Stimulated activated naive CD8-positive, alpha-beta T cell treated with anti-CD3 and anti-CD28 coated beads, Interleukin-15, Interleukin-2, amounts not matched to agents 100 ng/mL and 50 ng/mL, for 24 hours (primary cell): ENCODE measurements around the gene UBA6.
"Not testable (repeated sequence)": the region's sequence is repeated elsewhere in the genome, so short reads cannot be mapped to it uniquely, and the experiment has no call there.

Source experiments
- H3K27ac Mint-ChIP-seq: one replicate; pipeline ENCODE4 v1.8.0; 2021; ENCODE audit warnings: mild to moderate bottlenecking, mixed read lengths
- H3K27me3 Mint-ChIP-seq: one replicate; pipeline ENCODE4 v1.8.0; 2021; ENCODE audit warnings: mixed read lengths
- H3K36me3 Mint-ChIP-seq: one replicate; pipeline ENCODE4 v1.8.0; 2021; ENCODE audit warnings: low read depth, mixed read lengths
- H3K4me1 Mint-ChIP-seq: one replicate; pipeline ENCODE4 v1.8.0; 2021; ENCODE audit warnings: low read depth, mixed read lengths
- H3K4me3 Mint-ChIP-seq: one replicate; pipeline ENCODE4 v1.8.0; 2021; ENCODE audit warnings: mild to moderate bottlenecking, mixed read lengths
- H3K9me3 Mint-ChIP-seq: one replicate; pipeline ENCODE4 v1.8.0; 2021; ENCODE audit warnings: mixed read lengths

Gene UBA6

GRCh38 chr4:67721770-67722597 is 21.0 kb upstream of the UBA6 start:
- Mint-ChIP-seq H3K27ac (no peak overlapping the region), H3K4me1 (peaks cover 7% of the 10 kb centered on the region), H3K9me3 (no peaks in the 10 kb centered on the region), H3K27me3 (no peaks in the 10 kb centered on the region), H3K4me3 (no peak overlapping the region), H3K36me3 (peaks cover 17% of the 10 kb centered on the region)

- H3K4me1 Mint-ChIP-seq: peaks cover 3% of the 10 kb centered on the region
- H3K27ac Mint-ChIP-seq: no peak overlapping the region
- peaks cover 23% of the 10 kb centered on the region for H3K36me3 Mint-ChIP-seq
- no peak overlapping the region for H3K4me3 Mint-ChIP-seq
- no peaks in the 10 kb centered on the region for H3K27me3 Mint-ChIP-seq
- H3K9me3 Mint-ChIP-seq: no peaks in the 10 kb centered on the region
Observed at GRCh38 chr4:67721315-67721769, 20.4 kb upstream of the UBA6 start.

- H3K4me1 Mint-ChIP-seq: no peaks in the 10 kb centered on the region
- H3K27me3 Mint-ChIP-seq: no peaks in the 10 kb centered on the region
- no peak overlapping the region for H3K27ac Mint-ChIP-seq
- no peak overlapping the region for H3K4me3 Mint-ChIP-seq
- no peaks in the 10 kb centered on the region for H3K9me3 Mint-ChIP-seq
- peaks cover 27% of the 10 kb centered on the region for H3K36me3 Mint-ChIP-seq
Observed at GRCh38 chr4:67719953-67720617, 19.1 kb upstream of the UBA6 start.

- Mint-ChIP-seq H3K36me3 (peaks cover 37% of the 10 kb centered on the region), H3K27ac (no peak overlapping the region), H3K27me3 (no peaks in the 10 kb centered on the region), H3K4me1 (peaks cover 9% of the 10 kb centered on the region), H3K9me3 (no peaks in the 10 kb centered on the region), H3K4me3 (no peak overlapping the region)
Observed at GRCh38 chr4:67718848-67719247, 17.9 kb upstream of the UBA6 start.

GRCh38 chr4:67717586-67717985 is 16.6 kb upstream of the UBA6 start:
- Mint-ChIP-seq H3K36me3 (peaks cover 37% of the 10 kb centered on the region), H3K9me3 (no peaks in the 10 kb centered on the region), H3K27me3 (no peaks in the 10 kb centered on the region), H3K4me1 (peaks cover 18% of the 10 kb centered on the region), H3K4me3 (no peak overlapping the region), H3K27ac (no peak overlapping the region)

- no peak overlapping the region for H3K4me3 Mint-ChIP-seq
- H3K27ac Mint-ChIP-seq: no peak overlapping the region
- H3K27me3 Mint-ChIP-seq: no peaks in the 10 kb centered on the region
- peaks cover 21% of the 10 kb centered on the region for H3K36me3 Mint-ChIP-seq
- H3K4me1 Mint-ChIP-seq: peaks cover 25% of the 10 kb centered on the region
- H3K9me3 Mint-ChIP-seq: no peaks in the 10 kb centered on the region
Observed at GRCh38 chr4:67714955-67715354, 14.0 kb upstream of the UBA6 start.

- Mint-ChIP-seq H3K27ac (peak overlapping the region; percentile 86), H3K4me1 (peaks cover 25% of the 10 kb centered on the region), H3K27me3 (no peaks in the 10 kb centered on the region), H3K36me3 (peaks cover 21% of the 10 kb centered on the region), H3K9me3 (no peaks in the 10 kb centered on the region), H3K4me3 (peak overlapping the region; percentile 32)
Observed at GRCh38 chr4:67714248-67714583, 13.3 kb upstream of the UBA6 start.

- peaks cover 22% of the 10 kb centered on the region for H3K36me3 Mint-ChIP-seq
- H3K4me3 Mint-ChIP-seq: peak overlapping the region; percentile 32
- no peaks in the 10 kb centered on the region for H3K27me3 Mint-ChIP-seq
- H3K27ac Mint-ChIP-seq: peak overlapping the region; percentile 86
- H3K4me1 Mint-ChIP-seq: peaks cover 25% of the 10 kb centered on the region
- no peaks in the 10 kb centered on the region for H3K9me3 Mint-ChIP-seq
Observed at GRCh38 chr4:67713529-67714247, 12.7 kb upstream of the UBA6 start.

GRCh38 chr4:67712650-67713528 is 11.9 kb upstream of the UBA6 start:
- Mint-ChIP-seq H3K27ac (no peak overlapping the region), H3K27me3 (no peaks in the 10 kb centered on the region), H3K4me1 (peaks cover 33% of the 10 kb centered on the region), H3K4me3 (no peak overlapping the region), H3K9me3 (peaks cover 3% of the 10 kb centered on the region), H3K36me3 (peaks cover 30% of the 10 kb centered on the region)

- no peaks in the 10 kb centered on the region for H3K27me3 Mint-ChIP-seq
- peaks cover 35% of the 10 kb centered on the region for H3K36me3 Mint-ChIP-seq
- H3K9me3 Mint-ChIP-seq: peaks cover 4% of the 10 kb centered on the region
- H3K4me1 Mint-ChIP-seq: peaks cover 34% of the 10 kb centered on the region
- no peak overlapping the region for H3K4me3 Mint-ChIP-seq
- no peak overlapping the region for H3K27ac Mint-ChIP-seq
Observed at GRCh38 chr4:67712000-67712625, 11.2 kb upstream of the UBA6 start.

- Mint-ChIP-seq H3K36me3 (peaks cover 54% of the 10 kb centered on the region), H3K9me3 (peaks cover 21% of the 10 kb centered on the region), H3K4me1 (peaks cover 47% of the 10 kb centered on the region)
- not testable (repeated sequence) for H3K27me3 Mint-ChIP-seq, H3K27ac Mint-ChIP-seq, H3K4me3 Mint-ChIP-seq
Observed at GRCh38 chr4:67706682-67707081, 5.7 kb upstream of the UBA6 start.

- Mint-ChIP-seq H3K27ac (no peak overlapping the region), H3K27me3 (no peaks in the 10 kb centered on the region), H3K4me1 (peaks cover 56% of the 10 kb centered on the region), H3K4me3 (no peak overlapping the region), H3K36me3 (peaks cover 57% of the 10 kb centered on the region), H3K9me3 (peaks cover 21% of the 10 kb centered on the region)
Observed at GRCh38 chr4:67704843-67705242, 3.9 kb upstream of the UBA6 start.

- Mint-ChIP-seq H3K27ac (no peak overlapping the region), H3K9me3 (peaks cover 17% of the 10 kb centered on the region), H3K27me3 (no peaks in the 10 kb centered on the region), H3K4me3 (peak overlapping the region; percentile 94), H3K36me3 (peaks cover 53% of the 10 kb centered on the region), H3K4me1 (peaks cover 70% of the 10 kb centered on the region)
Observed at GRCh38 chr4:67702166-67702565, 1.2 kb upstream of the UBA6 start.

- Mint-ChIP-seq H3K27me3 (no peaks in the 10 kb centered on the region), H3K36me3 (peaks cover 47% of the 10 kb centered on the region), H3K4me3 (peak overlapping the region; percentile 94), H3K4me1 (peaks cover 70% of the 10 kb centered on the region), H3K9me3 (peaks cover 14% of the 10 kb centered on the region), H3K27ac (peak overlapping the region; percentile 98)
Observed at GRCh38 chr4:67701517-67701850, 529 bp upstream of the UBA6 start.
